LHCN-M2 (cell line): Measurements from ENCODE around the gene MAP3K14. TPM values are rescaled to one million over a fixed set of nuclear protein-coding genes. Genes with fewer than 3 reads are reported as not detected.
"Not testable (repeated sequence)": the region's sequence is repeated elsewhere in the genome, so short reads cannot be mapped to it uniquely, and the experiment has no call there.

Experiments
- DNase-seq: peaks from one replicate; pipeline ENCODE4 v3.0.0-alpha.2; 2012; ENCODE audit warnings: low read depth
- total RNA-seq: library from RNA; depleted of rRNA; stranded (reverse); fragments of >200 nt; gene quantifications from 2 replicates; pipeline ENCODE4 v1.2.3, GENCODE V29; 2014

The MAP3K14 gene
- total RNA-seq, 1 experiment from 2014 or later = 6.2 TPM

GRCh38 chr17:45302220-45302619 lies 14.6 kb downstream of the MAP3K14 start:
- not testable (repeated sequence) for DNase-seq

- DNase-seq = no peak
Measured at GRCh38 chr17:45301674-45302073, 15.1 kb downstream of the MAP3K14 start.

GRCh38 chr17:45300060-45300751 lies 16.6 kb downstream of the MAP3K14 start:
- no peak for DNase-seq

GRCh38 chr17:45299361-45299760 lies 17.5 kb downstream of the MAP3K14 start:
- DNase-seq = no peak

GRCh38 chr17:45298546-45299285 lies 18.1 kb downstream of the MAP3K14 start:
- no peak for DNase-seq

- DNase-seq = no peak
Measured at GRCh38 chr17:45296833-45297124, 20.0 kb downstream of the MAP3K14 start.

GRCh38 chr17:45296003-45296832 lies 20.6 kb downstream of the MAP3K14 start:
- no peak for DNase-seq

- DNase-seq = peak; percentile 85
Measured at GRCh38 chr17:45294506-45294905, 22.3 kb downstream of the MAP3K14 start.

- peak; percentile 100 for DNase-seq
Measured at GRCh38 chr17:45293413-45294211, 23.2 kb downstream of the MAP3K14 start.

- DNase-seq = no peak
Measured at GRCh38 chr17:45292696-45293412, 24.0 kb downstream of the MAP3K14 start.

- no peak for DNase-seq
Measured at GRCh38 chr17:45291171-45291805, 25.5 kb downstream of the MAP3K14 start.

- no peak for DNase-seq
Measured at GRCh38 chr17:45290269-45290765, 26.5 kb downstream of the MAP3K14 start.

GRCh38 chr17:45289301-45290268 lies 27.2 kb downstream of the MAP3K14 start:
- no peak for DNase-seq

GRCh38 chr17:45288825-45289224 lies 28.0 kb downstream of the MAP3K14 start:
- no peak for DNase-seq

- DNase-seq = peak; percentile 89
Measured at GRCh38 chr17:45287526-45288500, 29.0 kb downstream of the MAP3K14 start.

- no peak for DNase-seq
Measured at GRCh38 chr17:45286286-45286685, 30.5 kb downstream of the MAP3K14 start.
